ENCODE data around the gene DPYSL5.

Gene DPYSL5

GRCh38 chr2:26927221-26927620 lies 79.3 kb downstream of the DPYSL5 start:
- DNase-seq (ENCODE audit: insufficient read length) (no peak), FAIRE-seq (no peak)
- TF ChIP-seq POLR2AphosphoS5 (IDR thresholded peaks at IDR 0.05; ENCODE audit: low read depth, low read length), result no peak
- TF ChIP-seq TAF1 (IDR thresholded peaks at IDR 0.05; ENCODE audit: borderline replicate concordance, low read depth, low read length), result no peak
- no peak for TF ChIP-seq POLR2A (IDR thresholded peaks at IDR 0.05; ENCODE audit: low read depth, low read length)

GRCh38 chr2:26932974-26933373 lies 85.0 kb downstream of the DPYSL5 start:
- DNase-seq (ENCODE audit: insufficient read length) (no peak), FAIRE-seq (no peak)
- no peak for TF ChIP-seq TAF1 (IDR thresholded peaks at IDR 0.05; ENCODE audit: borderline replicate concordance, low read depth, low read length)
- TF ChIP-seq POLR2A (IDR thresholded peaks at IDR 0.05; ENCODE audit: low read depth, low read length), result no peak
- no peak for TF ChIP-seq POLR2AphosphoS5 (IDR thresholded peaks at IDR 0.05; ENCODE audit: low read depth, low read length)

- DNase-seq (ENCODE audit: insufficient read length) (no peak), FAIRE-seq (no peak)
- TF ChIP-seq POLR2AphosphoS5 (IDR thresholded peaks at IDR 0.05; ENCODE audit: low read depth, low read length) (no peak), POLR2A (IDR thresholded peaks at IDR 0.05; ENCODE audit: low read depth, low read length) (no peak), TAF1 (IDR thresholded peaks at IDR 0.05; ENCODE audit: borderline replicate concordance, low read depth, low read length) (no peak)
Measured at GRCh38 chr2:26933431-26934334, 85.8 kb downstream of the DPYSL5 start.

- DNase-seq (ENCODE audit: insufficient read length), result no peak
Measured at GRCh38 chr2:26934335-26934724, 86.4 kb downstream of the DPYSL5 start.

GRCh38 chr2:26934985-26935384 lies 87.1 kb downstream of the DPYSL5 start:
- DNase-seq (ENCODE audit: insufficient read length) (no peak), FAIRE-seq (no peak)
- TF ChIP-seq TAF1 (IDR thresholded peaks at IDR 0.05; ENCODE audit: borderline replicate concordance, low read depth, low read length) (no peak), POLR2A (IDR thresholded peaks at IDR 0.05; ENCODE audit: low read depth, low read length) (no peak)

More at GRCh38 chr2:26934335-26934724, 86.4 kb downstream of the DPYSL5 start:
- no peak for FAIRE-seq
- TF ChIP-seq POLR2AphosphoS5 (IDR thresholded peaks at IDR 0.05; ENCODE audit: low read depth, low read length) (no peak), POLR2A (IDR thresholded peaks at IDR 0.05; ENCODE audit: low read depth, low read length) (no peak), TAF1 (IDR thresholded peaks at IDR 0.05; ENCODE audit: borderline replicate concordance, low read depth, low read length) (no peak)

GRCh38 chr2:26936855-26937254 lies 88.9 kb downstream of the DPYSL5 start:
- DNase-seq (ENCODE audit: insufficient read length) (no peak), FAIRE-seq (no peak)
- no peak for TF ChIP-seq POLR2A (IDR thresholded peaks at IDR 0.05; ENCODE audit: low read depth, low read length)
- TF ChIP-seq POLR2AphosphoS5 (IDR thresholded peaks at IDR 0.05; ENCODE audit: low read depth, low read length), result no peak
- no peak for TF ChIP-seq TAF1 (IDR thresholded peaks at IDR 0.05; ENCODE audit: borderline replicate concordance, low read depth, low read length)

GRCh38 chr2:26938399-26939118 lies 90.6 kb downstream of the DPYSL5 start:
- DNase-seq (ENCODE audit: insufficient read length) (no peak), FAIRE-seq (no peak)
- TF ChIP-seq POLR2AphosphoS5 (IDR thresholded peaks at IDR 0.05; ENCODE audit: low read depth, low read length) (no peak), POLR2A (IDR thresholded peaks at IDR 0.05; ENCODE audit: low read depth, low read length) (no peak), TAF1 (IDR thresholded peaks at IDR 0.05; ENCODE audit: borderline replicate concordance, low read depth, low read length) (no peak)

GRCh38 chr2:26940001-26940400 lies 92.1 kb downstream of the DPYSL5 start:
- FAIRE-seq, result no peak
- TF ChIP-seq TAF1 (IDR thresholded peaks at IDR 0.05; ENCODE audit: borderline replicate concordance, low read depth, low read length), result no peak
- TF ChIP-seq POLR2AphosphoS5 (IDR thresholded peaks at IDR 0.05; ENCODE audit: low read depth, low read length), result no peak
- TF ChIP-seq POLR2A (IDR thresholded peaks at IDR 0.05; ENCODE audit: low read depth, low read length), result no peak
- no peak for DNase-seq (ENCODE audit: insufficient read length)

- TF ChIP-seq POLR2A (IDR thresholded peaks at IDR 0.05; ENCODE audit: low read depth, low read length) (no peak), POLR2AphosphoS5 (IDR thresholded peaks at IDR 0.05; ENCODE audit: low read depth, low read length) (no peak)
- DNase-seq (ENCODE audit: insufficient read length) (no peak), FAIRE-seq (no peak)
Measured at GRCh38 chr2:26941486-26941885, 93.6 kb downstream of the DPYSL5 start.

- peak; percentile 95 for FAIRE-seq
- peak; percentile 59 for DNase-seq (ENCODE audit: insufficient read length)
- no peak for TF ChIP-seq TAF1 (IDR thresholded peaks at IDR 0.05; ENCODE audit: borderline replicate concordance, low read depth, low read length)
- no peak for TF ChIP-seq POLR2A (IDR thresholded peaks at IDR 0.05; ENCODE audit: low read depth, low read length)
- TF ChIP-seq POLR2AphosphoS5 (IDR thresholded peaks at IDR 0.05; ENCODE audit: low read depth, low read length), result no peak
Measured at GRCh38 chr2:26942543-26943295, 94.8 kb downstream of the DPYSL5 start.
